GM18505 (cell line): Measurements from ENCODE around the gene SHROOM4.

Experiments used
- ATAC-seq: cut with Tn5 transposase; IDR thresholded peaks from one replicate; pipeline ENCODE4 v1.9.1; 2021; ENCODE audit not compliant: unreplicated experiment
- POLR2A ChIP-seq: IDR thresholded peaks from 4 replicates; pipeline ENCODE4 v1.6.1; 2011; ENCODE audit warnings: borderline replicate concordance; ENCODE audit not compliant: insufficient read depth, insufficient read length; ENCODE audit errors: extremely low read depth

Gene SHROOM4

GRCh38 chrX:50643525-50644137, 170.4 kb downstream of the SHROOM4 start:
- no peak for ATAC-seq
- TF ChIP-seq POLR2A: no peak

GRCh38 chrX:50638123-50638522, 175.9 kb downstream of the SHROOM4 start:
- no peak for TF ChIP-seq POLR2A
- no peak for ATAC-seq

- no peak for TF ChIP-seq POLR2A
- no peak for ATAC-seq
Measured at GRCh38 chrX:50635817-50636365, 178.1 kb downstream of the SHROOM4 start.

- no peak for ATAC-seq
Measured at GRCh38 chrX:50635162-50635561, 178.8 kb downstream of the SHROOM4 start.

GRCh38 chrX:50629774-50630173, 184.2 kb downstream of the SHROOM4 start:
- TF ChIP-seq POLR2A: no peak
- no peak for ATAC-seq

More at GRCh38 chrX:50635162-50635561, 178.8 kb downstream of the SHROOM4 start:
- no peak for TF ChIP-seq POLR2A

- no peak for ATAC-seq
- no peak for TF ChIP-seq POLR2A
Measured at GRCh38 chrX:50627696-50628095, 186.3 kb downstream of the SHROOM4 start.

GRCh38 chrX:50626432-50626831, 187.6 kb downstream of the SHROOM4 start:
- no peak for TF ChIP-seq POLR2A
- ATAC-seq: no peak

- ATAC-seq: no peak
Measured at GRCh38 chrX:50622751-50623150, 191.2 kb downstream of the SHROOM4 start.

GRCh38 chrX:50618788-50619558, 195.0 kb downstream of the SHROOM4 start:
- ATAC-seq: no peak
- no peak for TF ChIP-seq POLR2A

More at GRCh38 chrX:50622751-50623150, 191.2 kb downstream of the SHROOM4 start:
- TF ChIP-seq POLR2A: no peak

- TF ChIP-seq POLR2A: no peak
- ATAC-seq: no peak
Measured at GRCh38 chrX:50617183-50617582, 196.8 kb downstream of the SHROOM4 start.

GRCh38 chrX:50615570-50616158, 198.3 kb downstream of the SHROOM4 start:
- no peak for ATAC-seq
- TF ChIP-seq POLR2A: no peak

- ATAC-seq: no peak
- TF ChIP-seq POLR2A: no peak
Measured at GRCh38 chrX:50614460-50614859, 199.5 kb downstream of the SHROOM4 start.

- no peak for ATAC-seq
- no peak for TF ChIP-seq POLR2A
Measured at GRCh38 chrX:50613846-50614245, 200.1 kb downstream of the SHROOM4 start.
